ENCODE measurements around the gene AIG1. TPM values are rescaled to one million over a fixed set of nuclear protein-coding genes. Genes with fewer than 3 reads are reported as not detected.
"Not testable (repeated sequence)": the region's sequence is repeated elsewhere in the genome, so short reads cannot be mapped to it uniquely, and the experiment has no call there.

AIG1 gene
- total RNA-seq, 1 donor from 2014 or later, result 46.4 TPM

DNA sequence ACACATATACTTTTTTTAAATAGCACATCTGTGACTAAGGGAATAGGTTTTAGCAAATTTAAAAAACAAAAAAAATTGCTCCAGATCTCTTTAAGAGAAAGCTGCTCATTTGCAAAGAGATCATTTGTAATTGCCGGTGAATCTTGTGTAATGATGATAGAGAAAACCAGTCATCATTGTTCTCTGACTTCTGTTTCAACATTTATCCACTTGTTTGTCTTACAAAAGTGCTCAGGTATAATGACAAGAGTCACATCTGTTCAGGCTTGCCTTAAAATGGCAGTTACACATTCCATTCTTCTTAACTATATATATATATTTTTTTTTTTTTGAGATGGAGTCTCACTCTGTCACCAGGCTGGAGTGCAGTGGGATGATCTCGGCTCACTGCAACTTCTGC lies 165.2 kb downstream of the AIG1 start:
- DNase-seq (ENCODE audit: low spot score), result no peak

DNA sequence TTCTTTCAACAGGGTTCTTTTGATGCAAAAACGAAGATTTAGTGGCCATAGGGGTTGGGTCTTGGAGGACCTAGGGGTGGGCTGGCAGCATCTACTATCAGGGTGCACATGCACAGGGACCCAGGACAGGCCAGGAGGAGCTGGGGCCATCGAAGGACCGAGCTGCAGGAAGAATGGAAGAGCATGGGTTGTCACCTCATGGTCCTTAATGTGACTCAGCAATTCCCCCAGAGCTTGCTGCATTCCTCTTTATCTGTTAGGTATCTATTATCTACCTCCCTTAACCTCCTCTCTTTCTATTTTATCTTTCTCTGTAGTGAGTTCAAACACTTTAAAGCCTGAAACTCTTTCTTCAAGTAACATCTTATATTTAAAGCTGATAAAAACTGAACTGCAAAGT lies 167.0 kb downstream of the AIG1 start:
- DNase-seq (ENCODE audit: low spot score), result no peak

DNA sequence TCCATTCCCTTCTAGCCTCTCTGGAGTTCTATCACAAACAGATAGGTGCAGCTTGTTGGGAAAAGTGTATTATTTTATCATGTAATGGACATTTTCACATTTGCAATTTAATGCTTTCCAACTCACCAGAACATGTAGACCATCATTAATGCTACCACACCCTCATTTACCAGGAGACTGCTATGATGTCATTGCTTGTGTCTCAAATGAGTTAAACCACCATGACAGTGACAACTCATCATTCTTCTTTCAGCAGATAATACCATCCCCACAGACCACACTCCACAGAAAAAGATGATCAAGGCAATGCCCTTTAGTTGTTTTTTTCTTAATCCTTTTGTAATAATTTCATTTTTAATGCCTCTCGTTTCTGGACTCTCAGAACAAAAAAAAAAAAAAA lies 168.7 kb downstream of the AIG1 start:
- no peak for DNase-seq (ENCODE audit: low spot score)

DNA sequence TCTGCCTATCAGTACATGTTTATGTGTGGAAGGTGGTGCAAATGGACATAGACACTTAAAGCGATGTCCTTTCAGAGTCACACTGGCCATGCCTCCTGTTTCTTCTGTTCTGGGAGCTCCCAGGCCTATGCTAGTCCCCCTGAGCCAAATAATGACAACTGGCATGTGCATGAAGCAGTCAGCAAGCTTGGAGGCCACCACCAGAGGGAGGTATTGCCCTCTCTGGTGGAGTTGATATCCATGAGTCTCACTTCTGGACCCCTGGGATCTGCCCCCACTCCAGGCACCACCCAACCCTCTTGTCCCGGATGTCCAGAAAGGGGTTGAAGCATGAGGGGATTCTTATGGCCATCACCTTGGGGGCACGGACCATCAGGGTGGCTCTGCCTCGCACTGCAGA lies 172.2 kb downstream of the AIG1 start:
- no peak for DNase-seq (ENCODE audit: low spot score)

DNA sequence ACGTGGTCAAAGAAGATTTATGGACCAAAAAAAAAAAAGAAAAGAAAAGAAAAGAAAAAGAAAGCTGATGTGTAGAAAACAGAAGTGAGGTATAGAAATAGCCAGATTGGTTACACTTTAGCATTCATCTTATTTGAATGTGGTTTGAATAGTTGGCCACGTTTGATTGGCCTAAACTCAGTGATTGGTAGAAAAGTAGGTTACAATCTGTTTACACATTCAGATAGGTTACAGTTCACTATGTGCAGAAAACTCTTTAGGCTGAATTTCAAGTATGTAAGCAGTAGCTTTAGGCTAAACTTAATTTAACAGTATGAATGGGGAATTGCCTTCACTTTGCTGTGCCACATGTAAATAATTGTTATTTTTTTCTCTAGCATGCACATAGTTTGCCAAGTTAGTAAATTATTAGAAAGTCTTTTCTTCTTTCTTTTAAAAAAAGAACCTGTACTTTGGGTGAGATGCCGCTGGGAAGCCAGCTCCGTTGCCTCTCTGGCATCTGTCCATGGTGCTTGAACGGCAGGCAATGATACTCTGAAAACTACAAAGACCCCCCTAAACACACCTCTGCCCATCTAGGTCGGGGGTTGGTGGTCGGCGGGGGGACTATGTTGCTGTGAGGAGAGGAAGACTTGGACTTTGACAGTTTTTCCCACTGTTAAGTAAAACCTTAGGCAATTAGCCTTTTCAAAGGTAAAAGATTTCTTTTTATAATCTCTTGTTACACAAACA lies 173.0 kb downstream of the AIG1 start:
- DNase-seq (ENCODE audit: low spot score), result no peak

DNA sequence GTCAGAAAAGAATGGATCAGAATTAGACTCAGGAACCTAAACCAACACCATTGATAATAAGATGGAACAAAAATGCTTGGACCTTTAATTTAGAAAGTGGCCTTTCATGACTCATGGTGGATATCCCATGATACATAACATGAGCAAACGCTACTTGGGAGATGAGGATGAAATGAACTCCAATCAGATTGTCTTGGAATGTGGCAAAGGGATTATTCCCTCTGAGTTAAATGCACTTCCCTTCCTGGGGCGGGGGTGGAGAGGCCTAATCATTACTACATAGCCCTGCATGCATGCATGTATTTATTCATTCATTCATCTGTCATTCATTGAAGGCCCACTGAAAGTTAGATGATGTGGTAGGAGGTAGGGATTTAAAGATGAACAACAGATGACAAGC lies 174.0 kb downstream of the AIG1 start:
- no peak for DNase-seq (ENCODE audit: low spot score)

DNA sequence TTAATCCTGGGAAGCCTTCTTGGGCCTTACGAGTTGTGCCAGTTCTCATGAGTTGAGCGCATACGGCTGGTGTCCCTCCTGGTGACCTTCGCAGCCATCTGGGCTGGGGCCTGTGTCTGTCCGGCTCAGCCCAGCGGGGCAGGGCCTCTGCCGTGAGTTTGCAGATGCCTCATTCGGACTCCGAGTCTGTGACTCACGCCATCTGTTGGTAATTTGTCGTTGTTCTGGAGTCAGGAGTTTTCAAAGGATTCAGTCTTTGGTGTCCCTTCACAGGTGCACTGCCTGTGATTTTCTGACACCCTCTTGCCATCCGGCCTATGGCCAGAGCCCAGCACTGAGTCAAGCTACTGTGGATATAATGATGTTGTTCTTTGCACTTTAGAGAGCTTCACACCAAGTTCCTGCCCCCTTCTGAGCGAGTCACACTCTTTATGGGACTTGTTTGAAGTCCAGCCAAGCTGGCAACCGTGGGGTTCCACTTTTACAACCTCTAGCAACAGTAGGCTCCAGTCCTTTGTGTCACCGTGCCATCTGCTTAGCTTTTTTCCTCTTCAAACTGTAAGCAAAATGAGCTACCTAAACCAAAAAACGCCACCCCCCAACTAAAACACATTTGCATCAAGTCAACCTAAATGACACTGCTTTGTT lies 175.6 kb downstream of the AIG1 start:
- DNase-seq (ENCODE audit: low spot score), result no peak

DNA sequence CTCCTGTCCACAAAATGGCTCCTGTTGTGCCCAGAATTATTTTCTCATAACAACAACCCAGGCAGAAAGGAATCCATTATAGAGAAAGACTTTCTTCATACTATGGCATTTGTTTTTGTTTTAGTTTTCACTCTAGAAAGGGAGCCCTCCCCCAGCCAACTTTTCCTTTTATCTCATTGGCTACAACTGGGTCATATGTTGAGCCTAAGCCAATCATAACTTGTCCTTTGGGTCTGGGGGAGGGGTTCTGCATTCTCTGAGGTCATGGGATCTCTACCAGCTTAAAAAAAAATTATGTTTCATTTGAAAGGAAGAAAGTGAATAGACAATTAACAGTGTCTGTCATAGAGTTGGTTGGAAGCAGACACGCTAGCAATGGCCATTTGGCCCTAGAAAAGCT lies 177.6 kb downstream of the AIG1 start:
- DNase-seq (ENCODE audit: low spot score), result no peak

DNA sequence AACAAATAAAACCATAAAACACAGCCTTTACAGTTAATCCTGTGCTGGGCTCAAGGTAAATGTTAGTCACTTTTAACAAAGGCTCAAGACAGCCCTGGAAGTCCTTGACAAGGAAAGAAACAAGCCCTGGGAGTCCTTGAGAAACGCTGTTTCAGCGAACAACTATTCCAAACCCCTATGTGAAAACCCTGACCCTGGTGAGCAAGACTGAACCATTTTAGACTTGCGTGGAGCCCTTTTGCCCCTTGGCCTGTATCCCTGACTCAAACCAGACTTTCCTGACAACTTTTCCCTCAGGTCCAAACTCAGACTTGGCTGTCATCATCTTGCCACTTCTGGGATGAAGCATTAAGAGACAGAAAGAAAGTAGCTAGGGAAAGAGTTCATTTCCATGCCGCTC lies 180.4 kb downstream of the AIG1 start:
- no peak for DNase-seq (ENCODE audit: low spot score)

DNA sequence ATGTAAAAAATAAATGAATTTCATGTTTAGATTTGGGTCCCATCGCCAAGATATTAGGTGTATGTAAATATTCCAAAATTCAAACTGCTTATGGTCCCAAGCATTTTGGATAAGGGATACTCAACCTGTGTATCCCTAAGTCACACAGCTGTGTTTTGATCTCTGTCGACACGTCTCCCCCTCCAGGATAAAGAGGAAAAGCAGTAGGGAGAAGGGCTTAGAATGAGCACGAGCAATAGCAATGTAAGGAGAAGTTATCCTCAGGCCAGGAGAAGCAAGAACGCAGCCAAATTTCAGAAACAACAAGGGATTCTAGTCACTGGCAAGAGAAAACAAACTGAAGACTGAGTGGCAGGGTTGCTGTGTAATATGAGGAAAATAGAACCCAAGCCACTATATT lies 181.2 kb downstream of the AIG1 start:
- no peak for DNase-seq (ENCODE audit: low spot score)

DNA sequence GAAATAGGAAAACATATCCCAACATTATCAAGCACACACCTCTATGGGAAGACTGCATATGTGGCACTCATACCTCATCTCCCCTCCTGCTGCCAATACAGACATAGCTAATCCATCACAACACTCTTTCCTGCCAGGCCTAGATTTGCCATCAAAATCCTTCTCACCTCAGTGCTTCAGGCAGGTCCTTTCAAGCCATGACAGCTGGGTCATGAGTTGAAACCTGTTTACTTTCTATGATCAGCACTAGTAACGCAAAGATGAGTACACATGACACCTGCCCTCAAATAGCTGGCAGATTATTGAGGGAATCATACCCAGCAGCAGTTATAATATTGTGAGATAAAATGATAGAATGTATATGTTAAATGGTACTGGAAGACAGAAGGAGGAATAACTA lies 183.1 kb downstream of the AIG1 start:
- no peak for DNase-seq (ENCODE audit: low spot score)

DNA sequence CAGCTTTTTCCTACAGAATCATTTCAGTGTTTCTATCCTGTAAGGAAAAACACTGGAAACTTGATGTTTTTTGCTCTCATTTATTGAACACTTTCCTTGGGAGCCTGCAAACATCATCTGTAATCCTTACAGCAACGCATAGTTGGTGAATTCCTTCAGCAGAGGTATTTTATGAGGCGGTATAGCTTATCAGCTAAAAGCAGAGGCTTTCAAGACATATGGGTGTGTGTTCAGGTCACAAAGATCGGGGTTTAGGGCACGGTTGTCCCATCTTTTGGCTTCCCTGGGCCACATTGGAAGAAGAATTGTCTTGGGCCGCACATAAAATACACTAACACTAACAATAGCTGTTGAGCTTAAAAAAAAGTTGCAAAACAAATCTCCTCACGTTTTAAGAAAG lies 185.0 kb downstream of the AIG1 start:
- no peak for DNase-seq (ENCODE audit: low spot score)

DNA sequence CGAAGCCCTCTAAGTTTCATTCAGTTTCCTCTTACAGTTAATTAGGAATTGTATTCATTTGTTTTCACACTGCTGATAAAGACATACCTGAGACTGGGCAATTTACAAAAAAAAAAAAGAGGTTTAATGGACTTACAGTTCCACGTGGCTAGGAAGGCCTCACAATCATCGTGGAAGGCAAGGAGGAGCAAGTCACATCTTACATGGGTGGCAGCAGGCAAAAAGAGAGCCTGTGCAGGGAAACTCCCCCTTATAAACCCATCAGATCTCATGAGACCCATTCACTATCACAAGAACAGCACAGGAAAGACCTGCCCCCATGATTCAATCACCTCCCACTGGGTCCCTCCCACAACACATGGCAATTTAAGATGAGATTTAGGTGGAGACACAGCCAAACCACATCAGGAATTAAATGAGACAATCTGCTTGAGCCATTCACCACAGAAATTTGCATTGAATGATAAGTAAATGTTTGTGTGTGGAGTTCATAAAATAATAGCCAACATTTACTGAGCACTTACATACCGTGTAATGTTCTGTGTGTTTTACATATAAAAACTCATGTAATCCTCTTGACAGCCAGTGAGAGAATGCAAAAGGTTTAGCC lies 185.6 kb downstream of the AIG1 start:
- DNase-seq (ENCODE audit: low spot score), result not testable (repeated sequence)

DNA sequence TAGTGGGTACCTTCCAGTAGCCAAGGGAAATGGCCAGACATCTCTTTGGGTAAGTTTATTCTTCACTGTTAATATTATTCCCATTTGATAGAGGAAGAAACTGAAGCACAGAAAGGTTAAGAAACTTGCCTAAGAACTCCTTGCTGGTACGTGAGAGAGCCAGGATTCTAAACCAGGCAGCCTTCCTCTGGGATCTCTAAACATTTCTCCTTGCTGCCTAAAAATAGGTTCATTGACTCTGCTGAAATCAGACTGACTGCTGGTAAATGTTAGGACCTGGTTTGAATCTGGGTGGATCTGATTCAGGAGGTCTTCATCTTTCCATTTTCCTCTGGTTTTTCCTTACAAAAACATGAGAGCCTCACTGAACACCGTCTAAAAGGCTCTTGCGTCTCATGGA lies 186.9 kb downstream of the AIG1 start:
- no peak for DNase-seq (ENCODE audit: low spot score)

DNA sequence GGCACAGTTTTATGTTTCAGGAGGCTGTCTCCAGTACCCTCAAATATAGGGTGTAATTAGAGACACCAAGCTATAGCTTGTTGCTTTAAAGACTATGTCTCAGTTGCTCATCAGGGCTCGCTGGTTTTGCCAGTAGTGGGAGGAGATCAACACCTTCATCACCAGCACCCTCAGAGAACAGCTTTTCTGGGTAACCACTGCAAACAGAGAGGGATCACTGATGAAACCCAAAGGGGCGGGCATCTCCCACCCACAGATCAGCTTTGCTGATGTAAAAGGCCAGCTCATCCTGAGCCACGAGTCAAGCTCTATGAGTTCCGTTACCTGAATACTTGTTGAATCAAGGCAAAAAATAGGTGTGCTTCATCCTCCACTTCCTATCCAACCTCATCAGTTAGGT lies 187.7 kb downstream of the AIG1 start:
- DNase-seq (ENCODE audit: low spot score), result no peak

DNA sequence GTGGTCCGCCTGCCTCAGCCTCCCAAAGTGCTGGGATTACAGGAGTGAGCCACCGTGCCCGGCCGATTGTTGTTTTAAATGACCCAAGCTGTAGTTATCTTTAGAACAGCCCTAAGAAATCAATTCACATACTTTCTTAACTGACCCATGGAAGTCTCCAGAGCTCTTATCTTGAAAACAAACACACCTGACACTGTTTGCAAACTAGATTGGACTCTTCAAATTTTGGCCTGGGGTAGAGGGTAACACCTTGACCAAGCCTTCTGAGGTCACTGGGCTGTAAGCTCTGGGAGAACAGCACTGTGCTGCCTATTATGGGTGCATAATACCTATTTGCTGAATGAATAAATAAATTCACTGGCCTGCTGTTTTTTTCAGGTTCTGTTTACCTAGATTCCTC lies 190.6 kb downstream of the AIG1 start:
- DNase-seq (ENCODE audit: low spot score), result no peak

DNA sequence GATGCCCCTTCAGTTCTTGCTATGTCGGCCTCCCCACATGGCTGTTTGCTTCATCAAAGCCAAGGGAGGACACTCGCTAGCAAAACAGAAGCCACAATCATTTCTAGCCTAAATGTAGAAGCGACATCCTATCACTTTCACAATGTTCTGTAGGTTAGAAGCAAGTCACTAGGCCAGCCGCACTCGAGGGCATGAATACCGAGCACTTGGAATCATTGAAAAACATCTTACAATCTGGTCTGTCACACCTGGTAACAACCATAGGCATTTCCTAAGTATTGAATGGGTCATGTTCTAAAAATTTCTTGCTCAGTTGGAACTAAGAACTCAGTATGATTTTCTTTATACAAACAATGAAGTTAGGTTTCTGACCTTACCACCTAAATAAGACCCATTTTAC lies 192.3 kb downstream of the AIG1 start:
- DNase-seq (ENCODE audit: low spot score), result no peak

DNA sequence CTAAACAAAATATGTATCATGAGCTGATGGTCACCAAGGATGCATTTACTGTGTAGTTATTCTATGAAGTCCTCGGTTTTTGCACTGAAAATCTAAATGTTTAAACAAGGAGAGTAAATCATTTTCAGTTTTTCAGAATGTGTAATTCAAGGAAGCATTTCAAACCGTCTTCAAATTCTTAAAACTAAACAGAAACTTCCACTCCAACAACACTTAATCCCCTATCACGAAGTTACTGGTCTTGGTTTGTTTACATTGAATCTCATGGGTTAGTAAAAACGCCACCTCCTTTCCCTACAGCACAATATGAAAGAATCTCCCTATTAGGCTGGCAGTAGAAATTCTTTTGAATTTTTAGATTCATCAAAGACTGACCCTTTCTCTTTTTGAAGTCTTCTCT lies 192.9 kb downstream of the AIG1 start:
- DNase-seq (ENCODE audit: low spot score), result no peak

DNA sequence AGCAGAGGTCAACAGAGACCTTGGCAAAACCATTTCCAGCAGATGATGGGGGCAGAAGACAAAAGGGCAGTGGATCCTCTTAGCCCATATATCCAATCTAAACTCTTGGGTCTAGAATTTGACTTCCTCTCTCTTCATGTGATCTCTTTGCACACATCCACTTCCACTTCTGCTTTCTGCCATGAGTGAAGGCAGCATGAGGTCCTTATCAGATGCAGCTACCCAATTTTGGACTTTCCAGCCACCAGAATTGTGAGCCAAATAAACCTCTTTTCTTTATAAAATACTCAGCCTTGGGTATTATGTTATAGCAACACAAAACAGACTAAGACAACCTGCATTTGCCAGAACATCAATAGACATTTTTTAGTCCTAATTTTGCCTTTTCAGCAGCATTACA lies 198.3 kb downstream of the AIG1 start:
- no peak for DNase-seq (ENCODE audit: low spot score)

DNA sequence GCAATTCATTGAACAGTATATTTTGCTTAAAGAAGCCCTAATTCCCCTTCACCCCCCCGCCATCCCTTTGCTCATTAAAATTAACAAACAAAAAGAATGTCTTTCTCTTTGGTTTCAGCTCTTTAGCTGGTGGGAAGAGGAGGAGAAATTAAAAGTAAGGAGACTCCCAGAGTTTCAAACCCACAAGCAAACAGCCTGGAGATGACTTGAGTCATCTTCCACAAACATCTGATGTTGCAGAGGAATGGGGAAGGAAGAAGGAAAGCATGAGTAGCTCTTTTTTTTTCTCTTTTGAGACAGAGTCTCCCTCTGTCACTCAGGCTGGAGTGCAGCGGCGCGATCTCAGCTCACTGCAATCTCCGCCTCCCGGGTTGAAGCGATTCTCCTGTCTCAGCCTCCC lies 200.2 kb downstream of the AIG1 start:
- DNase-seq (ENCODE audit: low spot score), result no peak

DNA sequence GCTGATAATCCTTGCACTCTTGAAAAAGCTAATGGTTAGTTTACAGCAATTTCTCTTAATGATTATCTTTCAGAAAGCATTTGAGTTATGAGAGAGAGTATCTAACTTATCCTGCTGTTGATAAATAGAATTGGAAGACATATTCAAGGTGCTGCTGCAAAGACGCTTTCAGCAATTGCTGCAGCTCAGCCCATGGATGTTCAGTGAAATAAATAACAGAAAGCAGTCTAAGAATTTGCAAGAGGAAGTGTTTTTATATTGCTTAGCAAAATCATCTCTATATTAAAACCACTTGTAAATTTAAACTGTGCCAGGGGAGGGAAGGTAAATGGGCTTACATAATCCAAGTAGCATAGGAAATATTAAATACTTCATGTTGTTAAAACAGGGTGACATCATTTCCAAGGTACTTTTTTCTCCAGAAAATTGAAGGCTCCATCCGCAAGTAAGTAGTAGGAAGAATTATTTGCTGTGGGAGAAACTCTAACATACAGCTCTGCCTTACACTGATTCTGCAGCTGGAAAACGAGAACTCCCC lies 201.3 kb downstream of the AIG1 start:
- no peak for DNase-seq (ENCODE audit: low spot score)

DNA sequence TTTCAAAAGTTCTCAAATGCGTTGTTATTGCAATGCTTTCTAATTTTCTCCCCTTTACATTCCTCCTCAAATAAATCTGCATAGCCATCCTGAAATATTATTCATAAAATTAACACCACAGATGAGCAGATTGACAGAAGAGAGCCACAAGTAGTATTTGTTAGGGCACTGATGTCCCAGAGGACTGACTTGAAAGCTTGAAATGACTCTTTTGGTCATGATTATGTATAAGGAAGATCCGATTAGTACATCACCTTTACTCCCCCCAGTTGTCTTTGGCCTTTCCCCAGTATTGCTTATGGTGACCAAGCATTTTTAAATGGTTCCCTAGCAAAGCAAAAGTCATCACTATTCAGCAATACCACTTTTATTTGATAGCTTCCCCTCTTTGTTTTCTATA lies 202.2 kb downstream of the AIG1 start:
- DNase-seq (ENCODE audit: low spot score), result no peak

DNA sequence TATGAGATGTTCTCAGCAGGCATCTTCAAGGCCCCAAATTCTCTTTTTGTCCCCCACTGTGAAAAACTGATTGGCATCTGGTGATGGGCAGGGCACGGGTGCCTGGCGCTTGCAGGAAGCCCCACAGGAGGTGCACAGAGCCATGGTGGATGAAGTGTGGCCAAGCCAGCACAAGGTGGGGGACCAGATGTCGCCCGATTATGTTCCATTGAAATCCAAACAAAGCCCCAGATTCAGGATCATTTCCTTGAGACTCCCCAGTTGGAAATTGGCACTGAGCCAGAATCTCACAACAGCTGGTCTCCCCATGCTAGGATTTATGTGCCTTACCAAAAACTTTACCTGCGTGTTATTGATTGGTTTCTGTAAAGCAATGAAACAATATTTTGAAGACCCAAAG lies 203.7 kb downstream of the AIG1 start:
- DNase-seq (ENCODE audit: low spot score), result no peak
